HepG2 (cell line): Measurements from ENCODE around the gene HLA-DOA. TPM values are rescaled to one million over a fixed set of nuclear protein-coding genes. Genes with fewer than 3 reads are reported as not detected.
A peak's percentile ranks its signal among the peaks of the same experiment; 100 is the strongest.

ENCODE experiments used
- ASH2L ChIP-seq: fragments of 300-600, 200-600 bp; sonication (generic); IDR thresholded peaks from 2 replicates; pipeline ENCODE4 v1.7.0; 2017; ENCODE audit warnings: low read depth, mild to moderate bottlenecking, moderate library complexity, mixed read lengths, low read length; ENCODE audit not compliant: insufficient read length
- BRD4 ChIP-seq: sonication (generic); formaldehyde crosslinking; IDR thresholded peaks from 2 replicates; pipeline ENCODE4 v1.4.0; 2020; ENCODE audit warnings: missing genetic modification reagents
- ERF ChIP-seq: IDR thresholded peaks from 2 replicates; pipeline ENCODE4 v1.6.1; 2018; ENCODE audit warnings: missing biosample characterization, missing genetic modification reagents
- FOXO4 ChIP-seq: sonication (generic); formaldehyde crosslinking; conservative IDR thresholded peaks from 2 replicates; pipeline ENCODE4 v1.8.1; 2023; ENCODE audit warnings: missing genetic modification reagents
- GATAD1 ChIP-seq: IDR thresholded peaks from 2 replicates; pipeline ENCODE4 v1.6.1; 2016; ENCODE audit warnings: missing genetic modification reagents, missing compliant biosample characterization
- HBP1 ChIP-seq: IDR thresholded peaks from 2 replicates; pipeline ENCODE4 v1.6.1; 2016; ENCODE audit warnings: low read depth, control low read depth
- HDAC1 ChIP-seq: sonication (generic); formaldehyde crosslinking; IDR thresholded peaks from 2 replicates; pipeline ENCODE4 v1.5.1; 2020; ENCODE audit warnings: mild to moderate bottlenecking, missing genetic modification reagents
- HOXA3 ChIP-seq: sonication (generic); formaldehyde crosslinking; IDR thresholded peaks from 2 replicates; pipeline ENCODE4 v1.5.0; 2020; ENCODE audit warnings: missing genetic modification reagents
- ISX ChIP-seq: sonication (generic); formaldehyde crosslinking; conservative IDR thresholded peaks from 2 replicates; pipeline ENCODE4 v1.5.0; 2020; ENCODE audit warnings: missing genetic modification reagents
- NR3C1 ChIP-seq: sonication (generic); formaldehyde crosslinking; IDR thresholded peaks from 2 replicates; pipeline ENCODE4 v1.4.0; 2020; ENCODE audit warnings: missing genetic modification reagents
- PHF20 ChIP-seq: sonication (generic); formaldehyde crosslinking; IDR thresholded peaks from 2 replicates; pipeline ENCODE4 v1.5.0; 2020; ENCODE audit warnings: mild to moderate bottlenecking, missing genetic modification reagents
- SRSF9 ChIP-seq: fragments of 200-400 bp; formaldehyde crosslinking; IDR thresholded peaks from 2 replicates; pipeline ENCODE4 v1.6.1; 2018; ENCODE audit warnings: borderline replicate concordance, mild to moderate bottlenecking, low read depth, low read length; ENCODE audit not compliant: insufficient read depth, poor library complexity, severe bottlenecking
- TAF1 ChIP-seq: sonication (generic); formaldehyde crosslinking; IDR thresholded peaks from 2 replicates; pipeline ENCODE4 v1.4.0; 2020; ENCODE audit warnings: missing genetic modification reagents
- TERF1 ChIP-seq: sonication (generic); formaldehyde crosslinking; IDR thresholded peaks from 2 replicates; pipeline ENCODE4 v1.8.0; 2022; ENCODE audit warnings: mild to moderate bottlenecking, missing genetic modification reagents, moderate library complexity
- THAP8 ChIP-seq: sonication (generic); formaldehyde crosslinking; IDR thresholded peaks from 2 replicates; pipeline ENCODE4 v1.5.1; 2020; ENCODE audit warnings: missing genetic modification reagents, mild to moderate bottlenecking, borderline replicate concordance
- ZNF275 ChIP-seq: sonication (generic); formaldehyde crosslinking; IDR thresholded peaks from 2 replicates; pipeline ENCODE4 v1.8.0; 2022; ENCODE audit warnings: missing genetic modification reagents, mild to moderate bottlenecking, inconsistent platforms, borderline replicate concordance
- ZNF281 ChIP-seq: sonication (generic); formaldehyde crosslinking; IDR thresholded peaks from 2 replicates; pipeline ENCODE4 v1.4.0; 2020; ENCODE audit warnings: missing genetic modification reagents, borderline replicate concordance
- ZNF446 ChIP-seq: sonication (generic); formaldehyde crosslinking; IDR thresholded peaks from 2 replicates; pipeline ENCODE4 v1.5.0; 2020; ENCODE audit warnings: mild to moderate bottlenecking, missing genetic modification reagents
- ZNF547 ChIP-seq: sonication (generic); formaldehyde crosslinking; IDR thresholded peaks from 2 replicates; pipeline ENCODE4 v1.5.1; 2020; ENCODE audit warnings: mild to moderate bottlenecking, missing genetic modification reagents
- ZSCAN30 ChIP-seq: sonication (generic); formaldehyde crosslinking; IDR thresholded peaks from 2 replicates; pipeline ENCODE4 v1.5.0; 2020; ENCODE audit warnings: mild to moderate bottlenecking, missing genetic modification reagents
- polyA plus RNA-seq, 8 experiments: library from polyadenylated mRNA; depleted of rRNA in 3 of 8; stranded (reverse) in 7 of 8; unstranded in 1 of 8; fragments of >200 nt; fragmentation: Illumina TruSeq in 4 of 8; extraction: Trizol in 4 of 8; gene quantifications; 2 replicates each; pipeline versions ENCODE4 v1.2.1 to v1.2.3, GENCODE V29; 2011 to 2016; ENCODE audit warnings: low read depth in 4 of 8, missing spikeins in 1 of 8, mixed read lengths in 1 of 8; ENCODE audit not compliant: insufficient read depth in 1 of 8
- total RNA-seq, 5 experiments: library from RNA; depleted of rRNA; stranded (reverse); fragments of >200 nt; fragmentation: Illumina TruSeq; extraction: Trizol; gene quantifications; 2 replicates each; pipeline ENCODE4 v1.2.3, GENCODE V29; 2016; ENCODE audit warnings: low read depth in 1 of 5

HLA-DOA gene
- total and polyA plus RNA-seq, 2 of the 13 experiments (the other 11 are each of a cell fraction or from before 2014, with no cell fraction given) = 0.03 to 0.09 TPM

GRCh38 chr6:32971242-32971580, 38.2 kb downstream of the HLA-DOA start (continued):
- TF ChIP-seq FOXO4 (CRISPR knock-in tag) = no peak
- TF ChIP-seq ZNF446 (CRISPR knock-in tag) = no peak
- TF ChIP-seq HDAC1 (CRISPR knock-in tag) = peak; percentile 62; the same call in 1 of the 2 replicates
- no peak for TF ChIP-seq ZNF275 (CRISPR knock-in tag)
- peak; percentile 73; the same call in 1 of the 2 replicates for TF ChIP-seq HBP1 (CRISPR knock-in tag)
- no peak for TF ChIP-seq PHF20 (CRISPR knock-in tag)
- TF ChIP-seq HOXA3 (CRISPR knock-in tag) = no peak; the same call in 1 of the 2 replicates
- no peak for TF ChIP-seq ASH2L
- TF ChIP-seq ERF (CRISPR knock-in tag) = no peak
- TF ChIP-seq SRSF9 = no peak
- TF ChIP-seq ZNF281 (CRISPR knock-in tag) = no peak
- no peak for TF ChIP-seq ZNF547 (CRISPR knock-in tag)
- 0 out of 2 replicates have a peak, but pooled peaks have one; percentile 67 for TF ChIP-seq TERF1 (CRISPR knock-in tag)
- no peak for TF ChIP-seq NR3C1
- peak; percentile 58; the same call in 1 of the 2 replicates for TF ChIP-seq THAP8 (CRISPR knock-in tag)
- TF ChIP-seq GATAD1 = peak; percentile 21; the same call in 1 of the 2 replicates
- no peak for TF ChIP-seq TAF1 (CRISPR knock-in tag)
- no peak; the same call in 1 of the 2 replicates for TF ChIP-seq BRD4
- TF ChIP-seq ISX (CRISPR knock-in tag) = no peak
- TF ChIP-seq ZSCAN30 (CRISPR knock-in tag) = no peak
